Activated naive CD4-positive, alpha-beta T cell treated with anti-CD3 and anti-CD28 coated beads, Interleukin-2, amount 50 U/mL, for 72 hours (primary cell): ENCODE results near the gene PCDHB1. TPM values are rescaled to one million over a fixed set of nuclear protein-coding genes. Genes with fewer than 3 reads are reported as not detected.

Experiments used
- ATAC-seq, 2 donors: fragments of 150-1000 bp; cut with Tn5 transposase; 2 replicates each; pipeline ENCODE4 v1.10.0; 2021; ENCODE audit warnings: mild to moderate bottlenecking in 2 of 2, moderate library complexity in 2 of 2
- DNase-seq, 2 donors: peaks; one replicate each; pipeline ENCODE4 v3.0.0; 2021 to 2022; ENCODE audit warnings: low spot score in 2 of 2
- H3K27ac Mint-ChIP-seq, 2 donors: one replicate each; pipeline ENCODE4 v1.8.0; 2022; ENCODE audit warnings: mild to moderate bottlenecking in 2 of 2, mixed read lengths in 2 of 2
- H3K36me3 Mint-ChIP-seq, 2 donors: one replicate each; pipeline ENCODE4 v1.8.0; 2022; ENCODE audit warnings: mixed read lengths in 2 of 2
- H3K9me3 Mint-ChIP-seq, 2 donors: one replicate each; pipeline ENCODE4 v1.8.0; 2022; ENCODE audit warnings: mixed read lengths in 2 of 2
- total RNA-seq, 2 donors: library from RNA; stranded (reverse); gene quantifications; one replicate each; pipeline ENCODE4 v1.2.3, GENCODE V29; 2022

The PCDHB1 gene
- not detected for total RNA-seq

DNA sequence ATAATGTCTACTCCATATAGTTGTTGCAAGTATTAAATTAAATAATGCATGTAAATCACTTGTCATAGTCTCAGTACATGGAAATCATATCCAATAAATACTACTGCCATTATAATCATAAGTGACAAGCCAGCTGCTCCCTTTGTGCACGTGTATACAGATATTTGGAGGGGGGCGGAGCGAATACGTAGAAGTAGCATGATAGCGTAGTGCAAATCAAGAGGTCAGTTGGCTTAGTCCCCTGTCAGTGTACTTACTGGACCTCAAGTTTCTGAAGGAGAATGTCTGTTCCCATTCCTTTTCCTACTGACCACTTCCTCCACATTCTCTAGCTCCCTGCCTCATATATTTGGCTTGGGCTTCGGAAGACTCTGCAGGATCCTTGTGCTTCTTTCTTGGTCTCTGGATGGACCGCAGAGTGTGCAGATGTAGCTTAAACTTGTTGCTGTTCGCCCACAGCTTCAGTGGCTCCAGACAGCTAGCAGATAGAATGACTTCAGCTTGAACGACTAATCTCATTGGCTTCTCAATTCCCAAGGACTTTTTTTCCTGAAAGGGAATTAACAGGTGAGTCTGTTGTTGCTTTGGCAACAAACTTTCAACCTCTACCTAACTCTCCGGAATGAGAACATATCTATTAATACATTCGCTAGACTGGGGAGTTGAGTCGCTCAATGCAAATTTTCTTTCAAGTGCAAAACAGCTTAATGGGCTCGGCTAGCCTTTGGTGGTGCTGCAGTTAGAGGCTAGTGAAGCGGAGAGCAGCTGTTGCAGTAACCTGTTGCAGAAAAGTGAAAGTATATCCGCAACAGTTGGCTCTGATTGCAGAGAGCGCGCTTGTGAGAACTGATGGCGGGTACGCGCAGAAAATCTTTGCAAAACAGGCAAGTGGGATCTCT lies at the start of gene PCDHB1:
PCDHB1 (plus strand) TSS at position 753 of the 899 bp plus-strand sequence; CDS start at position 850, 97 bp downstream.
- peaks cover 6 to 12% of the 10 kb centered on the region in 2 donors for H3K9me3 Mint-ChIP-seq
- DNase-seq (no peak), ATAC-seq (no peak)

GRCh38 chr5:141001446-141001843 lies 49.7 kb upstream of the PCDHB1 start:
- no peak overlapping the region for H3K27ac Mint-ChIP-seq
- ATAC-seq: no peak
- H3K36me3 Mint-ChIP-seq: peaks cover 0 to 5% of the 10 kb centered on the region in 2 donors
- peaks cover 0 to 5% of the 10 kb centered on the region in 2 donors for H3K9me3 Mint-ChIP-seq
- DNase-seq: no peak

More for the DNA sequence above, at the start of gene PCDHB1:
- no peak within 1 kb of the TSS for H3K27ac Mint-ChIP-seq
- peaks cover 14 to 26% of the 10 kb centered on the region in 2 donors for H3K36me3 Mint-ChIP-seq

GRCh38 chr5:141001844-141002604 lies 49.1 kb upstream of the PCDHB1 start:
- no peak overlapping the region for H3K27ac Mint-ChIP-seq
- DNase-seq (no peak), ATAC-seq (no peak)
- peaks cover 0 to 5% of the 10 kb centered on the region in 2 donors for H3K36me3 Mint-ChIP-seq
- H3K9me3 Mint-ChIP-seq: peaks cover 0 to 5% of the 10 kb centered on the region in 2 donors

- Mint-ChIP-seq H3K9me3 (peaks cover 0 to 5% of the 10 kb centered on the region in 2 donors), H3K27ac (no peak overlapping the region), H3K36me3 (peaks cover 0 to 5% of the 10 kb centered on the region in 2 donors)
- ATAC-seq (no peak), DNase-seq (no peak)
Observed at GRCh38 chr5:141002605-141002965, 48.6 kb upstream of the PCDHB1 start.

GRCh38 chr5:141003031-141003430 lies 48.1 kb upstream of the PCDHB1 start:
- Mint-ChIP-seq H3K27ac (no peak overlapping the region), H3K36me3 (peaks cover 0 to 5% of the 10 kb centered on the region in 2 donors), H3K9me3 (peaks cover 0 to 5% of the 10 kb centered on the region in 2 donors)
- DNase-seq: no peak
- ATAC-seq: no peak

- Mint-ChIP-seq H3K36me3 (peaks cover 0 to 5% of the 10 kb centered on the region in 2 donors), H3K27ac (no peak overlapping the region), H3K9me3 (peaks cover 0 to 5% of the 10 kb centered on the region in 2 donors)
- no peak for ATAC-seq
- no peak for DNase-seq
Observed at GRCh38 chr5:141003791-141004611, 47.2 kb upstream of the PCDHB1 start.

DNA sequence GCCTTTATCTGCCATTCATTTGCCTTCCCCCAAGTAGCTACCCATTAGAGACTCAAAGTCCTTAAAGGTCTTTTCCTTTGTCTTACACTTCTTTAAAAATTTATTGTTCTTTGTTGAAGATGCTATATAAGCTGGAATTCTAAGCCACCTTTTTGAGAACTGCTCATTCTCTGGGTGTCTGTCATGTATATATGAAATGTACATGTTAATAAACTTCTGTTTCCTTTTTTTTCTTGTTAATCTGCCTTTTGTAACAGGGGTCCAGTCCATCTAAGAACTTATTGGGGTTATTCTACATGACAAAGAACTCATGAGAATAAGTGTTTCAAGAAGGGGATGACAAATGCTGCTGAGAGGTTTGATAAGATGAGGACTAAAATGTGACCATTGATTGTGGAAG lies 43.4 kb upstream of the PCDHB1 start:
- DNase-seq (no peak), ATAC-seq (no peak)
- H3K36me3 Mint-ChIP-seq: peaks cover 0 to under 1% of the 10 kb centered on the region in 2 donors
- H3K27ac Mint-ChIP-seq: no peak overlapping the region
- no peaks in the 10 kb centered on the region for H3K9me3 Mint-ChIP-seq

DNA sequence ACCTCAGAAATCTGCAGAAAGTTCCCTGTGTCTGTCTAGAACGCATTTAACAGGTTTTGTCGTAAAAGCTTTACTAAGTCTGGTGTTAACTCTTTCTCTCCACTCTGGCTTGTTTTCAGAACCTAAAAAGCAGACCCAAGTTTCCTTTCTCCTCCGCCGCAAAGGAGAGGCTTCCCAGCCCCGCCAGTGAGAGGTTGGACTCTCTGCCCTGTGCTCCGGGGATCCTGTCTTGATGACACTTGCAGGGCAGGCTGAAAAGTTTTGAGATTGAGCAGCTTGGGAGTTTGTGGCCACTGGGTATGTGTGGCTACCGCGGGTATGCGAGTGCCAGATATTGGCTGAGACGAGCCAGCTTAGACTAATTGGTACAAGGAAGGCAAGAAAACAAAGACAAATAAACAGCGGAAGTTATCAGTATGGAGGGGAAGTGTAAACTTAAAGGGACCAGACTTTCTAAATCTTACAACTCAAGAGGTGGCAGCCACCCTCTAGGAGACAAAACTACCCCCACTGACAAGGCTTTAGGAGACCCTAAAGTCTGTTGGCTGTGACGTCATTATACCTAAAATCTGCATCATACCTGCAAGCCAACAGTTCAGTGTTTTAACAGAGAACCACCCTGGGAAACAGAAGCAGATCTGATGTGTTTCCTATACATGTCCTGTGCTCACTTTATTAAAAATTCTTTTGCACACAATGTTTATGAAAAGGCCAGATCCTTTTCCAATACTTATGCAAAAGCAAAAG lies 41.0 kb upstream of the PCDHB1 start:
- Mint-ChIP-seq H3K27ac (no peak overlapping the region), H3K36me3 (no peaks in the 10 kb centered on the region), H3K9me3 (no peaks in the 10 kb centered on the region)
- no peak for ATAC-seq
- no peak for DNase-seq

GRCh38 chr5:141017943-141018342 lies 33.2 kb upstream of the PCDHB1 start:
- Mint-ChIP-seq H3K36me3 (no peaks in the 10 kb centered on the region), H3K9me3 (peaks cover 0 to under 1% of the 10 kb centered on the region in 2 donors), H3K27ac (no peak overlapping the region)
- no peak for DNase-seq
- no peak for ATAC-seq

DNA sequence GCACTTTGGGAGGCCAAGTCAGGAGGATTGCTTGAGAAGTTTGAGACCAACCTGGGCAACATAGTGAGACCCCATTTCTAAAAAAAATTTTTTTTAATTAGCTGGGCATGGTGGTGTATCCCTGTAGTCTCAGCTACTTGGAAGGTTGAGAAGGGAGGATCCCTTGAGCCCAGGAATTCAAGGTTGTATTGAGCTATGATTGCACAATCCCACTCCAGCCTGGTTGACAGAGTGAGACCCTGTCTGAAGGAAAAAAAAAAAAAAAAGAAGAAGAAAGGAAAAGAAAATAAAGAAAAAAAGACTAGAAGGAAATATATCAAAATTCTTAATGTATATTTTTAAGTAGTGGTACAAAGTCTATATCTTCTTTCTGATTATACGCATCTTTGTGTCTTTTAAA lies 28.8 kb upstream of the PCDHB1 start:
- peaks cover 0 to 5% of the 10 kb centered on the region in 2 donors for H3K36me3 Mint-ChIP-seq
- H3K27ac Mint-ChIP-seq: no peak overlapping the region
- no peak for ATAC-seq
- H3K9me3 Mint-ChIP-seq: peaks cover 5 to 8% of the 10 kb centered on the region in 2 donors
- DNase-seq: no peak

DNA sequence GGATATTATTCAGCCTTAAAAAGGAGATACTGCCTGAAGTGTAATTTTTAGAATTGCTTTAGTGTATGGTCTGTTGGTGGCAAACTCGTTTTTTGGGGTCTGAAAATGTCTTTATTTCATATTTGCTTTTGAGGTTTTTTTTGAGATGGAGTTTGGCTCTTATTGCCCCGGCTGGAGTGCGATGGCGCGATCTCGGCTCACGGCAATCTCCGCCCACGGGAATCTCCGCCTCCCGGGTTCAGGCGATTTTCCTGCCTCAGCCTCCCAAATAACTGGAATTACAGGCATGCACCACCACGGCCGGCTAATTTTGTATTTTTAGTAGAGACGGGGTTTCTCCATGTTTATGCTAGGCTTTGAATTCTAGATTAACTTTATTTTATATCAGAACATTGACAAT lies 20.2 kb upstream of the PCDHB1 start:
- Mint-ChIP-seq H3K9me3 (no peaks in the 10 kb centered on the region), H3K27ac (no peak overlapping the region), H3K36me3 (no peaks in the 10 kb centered on the region)
- DNase-seq: no peak
- ATAC-seq: no peak

DNA sequence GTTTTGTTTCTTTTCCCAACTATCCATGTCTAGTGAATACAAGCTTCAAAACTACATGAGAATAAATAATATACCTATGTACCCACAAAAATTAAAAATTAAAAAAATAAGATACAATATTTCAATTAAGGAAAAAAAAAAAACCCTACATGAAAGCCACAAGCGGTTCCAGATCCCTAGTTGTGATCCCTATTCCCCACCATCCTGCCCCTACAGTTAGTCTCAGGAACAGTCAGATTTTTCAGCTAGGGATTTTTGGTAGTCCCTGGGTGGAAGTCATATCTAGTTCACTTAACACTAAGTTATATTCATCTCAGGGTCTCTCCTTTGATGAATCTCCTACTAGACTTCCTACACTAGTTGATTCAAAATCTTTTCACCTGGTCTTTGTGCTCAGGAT lies 18.5 kb upstream of the PCDHB1 start:
- Mint-ChIP-seq H3K9me3 (no peaks in the 10 kb centered on the region), H3K36me3 (no peaks in the 10 kb centered on the region), H3K27ac (no peak overlapping the region)
- no peak for ATAC-seq
- no peak for DNase-seq

GRCh38 chr5:141039061-141039460 lies 12.1 kb upstream of the PCDHB1 start:
- Mint-ChIP-seq H3K9me3 (peaks cover 3% of the 10 kb centered on the region in 2 donors), H3K36me3 (no peaks in the 10 kb centered on the region), H3K27ac (no peak overlapping the region)
- DNase-seq: no peak
- no peak for ATAC-seq

DNA sequence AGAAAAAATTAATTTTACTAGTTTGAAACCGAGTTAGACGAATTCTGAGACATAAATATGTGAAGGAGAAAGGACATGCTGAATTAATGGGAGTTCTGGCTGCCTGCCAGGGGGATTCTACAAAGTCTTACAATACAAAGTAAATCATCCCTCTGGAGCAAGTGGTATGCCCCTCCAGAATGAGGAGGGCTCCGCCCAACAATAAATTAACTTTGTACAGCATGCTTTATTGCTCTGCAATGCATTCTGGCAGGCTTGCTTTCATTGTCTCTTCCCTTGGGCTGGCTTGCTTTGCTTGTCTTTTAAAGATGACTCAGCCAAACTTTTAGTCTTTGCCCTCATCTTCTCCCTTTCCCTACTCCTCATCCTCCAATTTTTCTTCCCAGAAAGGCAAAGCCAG lies 11.7 kb upstream of the PCDHB1 start:
- Mint-ChIP-seq H3K36me3 (no peaks in the 10 kb centered on the region), H3K9me3 (peaks cover 6 to 7% of the 10 kb centered on the region in 2 donors), H3K27ac (no peak overlapping the region)
- no peak for ATAC-seq
- DNase-seq: no peak

- Mint-ChIP-seq H3K9me3 (peaks cover 6 to 7% of the 10 kb centered on the region in 2 donors), H3K36me3 (no peaks in the 10 kb centered on the region), H3K27ac (no peak overlapping the region)
- ATAC-seq (no peak), DNase-seq (no peak)
Observed at GRCh38 chr5:141040093-141040770, 10.9 kb upstream of the PCDHB1 start.
